ENCODE measurements around the gene HSP90AB1.

GRCh38 chr6:44233567-44234100 lies 13.3 kb upstream of the HSP90AB1 start:
- TF ChIP-seq POLR2AphosphoS5 (IDR thresholded peaks at IDR 0.05; ENCODE audit: low read depth, low read length) = no peak
- TF ChIP-seq REST (IDR thresholded peaks at IDR 0.05; ENCODE audit: insufficient read depth in 1 of 2, low read depth in 2 of 2, low read length in 2 of 2) = no peak
- TF ChIP-seq TAF1 (IDR thresholded peaks at IDR 0.05; ENCODE audit: borderline replicate concordance, insufficient read depth, low read length) = no peak
